Endothelial cell of umbilical vein (primary cell): ENCODE results near the gene TCEANC. TPM values are rescaled to one million over a fixed set of nuclear protein-coding genes. Genes with fewer than 3 reads are reported as not detected.

ENCODE experiments used
- BruUV-seq: library from RNA; stranded (reverse); fragments of 400-500 nt; replicated peaks from 2 replicates; lab custom pipeline; 2021; lab: Mats Ljungman, UMichigan
- CTCF ChIA-PET: fragments of 300-600, 350-600 bp; sonication (Branson Sonifier 250); formaldehyde crosslinking; loops from one replicate; lab custom pipeline; 2021; ENCODE audit warnings: antibody characterized with exemption, inconsistent platforms; lab: Charles Lee
- POLR2A ChIA-PET: fragments of 300-600, 350-600 bp; sonication (Branson Sonifier 250); formaldehyde crosslinking; loops from one replicate; lab custom pipeline; 2021; ENCODE audit warnings: antibody characterized with exemption, inconsistent platforms; lab: Charles Lee
- DNase-seq: peaks from one replicate; pipeline ENCODE4 v3.0.0-alpha.2; 2011; ENCODE audit warnings: low read depth, low spot score
- FAIRE-seq: peaks from 2 replicates; lab custom pipeline; 2011; peaks lifted over from hg19 to GRCh38; lab: Jason Lieb, UNC
- H2AFZ ChIP-seq: 2 replicates; pipeline ENCODE4 v1.6.0; 2012; ENCODE audit warnings: low read depth, low read length, control low read depth, inconsistent platforms
- H3K27ac ChIP-seq: 2 replicates; pipeline ENCODE4 v1.5.1; 2011; ENCODE audit warnings: low read depth, mild to moderate bottlenecking, control low read depth, low read length, moderate library complexity; ENCODE audit not compliant: insufficient read depth
- H3K27me3 ChIP-seq, 2 experiments: 2 replicates each; pipeline versions ENCODE4 v1.6.0 to v1.6.1; 2011; ENCODE audit warnings: low read length in 2 of 2, mixed read lengths in 1 of 2; ENCODE audit not compliant: control insufficient read depth in 2 of 2, insufficient read depth in 2 of 2
- H3K36me3 ChIP-seq, 2 experiments: 2 replicates in 1 of 2; 3 replicates in 1 of 2; pipeline ENCODE4 v1.5.1; 2011; ENCODE audit warnings: low read length in 2 of 2, mild to moderate bottlenecking in 1 of 2, moderate library complexity in 1 of 2; ENCODE audit not compliant: control insufficient read depth in 2 of 2, insufficient read depth in 2 of 2; ENCODE audit errors: extremely low read depth in 1 of 2
- H3K4me1 ChIP-seq: 3 replicates; pipeline ENCODE4 v1.5.1; 2011; ENCODE audit warnings: mild to moderate bottlenecking, low read length; ENCODE audit not compliant: control insufficient read depth, insufficient read depth; ENCODE audit errors: extremely low read depth
- H3K4me2 ChIP-seq: 2 replicates; pipeline ENCODE4 v1.6.1; 2011; ENCODE audit warnings: low read length, control low read depth, mixed read lengths; ENCODE audit not compliant: insufficient read depth
- H3K4me3 ChIP-seq, 3 experiments: fragments of 200-600 bp in 1 of 3; sonication (generic), shearing (Covaris generic) in 1 of 3; replicated peaks in 1 of 3; 2 replicates each; pipeline ENCODE4 v1.5.1; 2011 to 2016; ENCODE audit warnings: control low read depth in 3 of 3, low read length in 3 of 3, mild to moderate bottlenecking in 2 of 3, inconsistent platforms in 1 of 3, low read depth in 1 of 3, moderate library complexity in 1 of 3; ENCODE audit not compliant: insufficient read depth in 1 of 3
- H3K79me2 ChIP-seq: 2 replicates; pipeline ENCODE4 v1.6.0; 2012; ENCODE audit warnings: low read length, inconsistent platforms; ENCODE audit not compliant: control insufficient read depth, insufficient read depth
- H3K9ac ChIP-seq: replicated peaks from 2 replicates; pipeline ENCODE3; 2011; ENCODE audit warnings: low read length, control low read depth; ENCODE audit not compliant: insufficient read depth; ENCODE audit errors: extremely low read depth
- H3K9me1 ChIP-seq: replicated peaks from 3 replicates; pipeline ENCODE4 v1.6.0; 2011; ENCODE audit warnings: mild to moderate bottlenecking, low read length; ENCODE audit not compliant: control insufficient read depth, insufficient read depth; ENCODE audit errors: extremely low read depth
- H3K9me3 ChIP-seq: replicated peaks from 2 replicates; pipeline ENCODE4 v1.5.1; 2012; ENCODE audit warnings: low read length, inconsistent platforms; ENCODE audit not compliant: control insufficient read depth, insufficient read depth
- H4K20me1 ChIP-seq: replicated peaks from 2 replicates; pipeline ENCODE3; 2011; ENCODE audit warnings: mild to moderate bottlenecking, low read length; ENCODE audit not compliant: control insufficient read depth, insufficient read depth; ENCODE audit errors: extremely low read depth
- EZH2 ChIP-seq: IDR thresholded peaks from 2 replicates; pipeline ENCODE4 v1.6.1; 2012; ENCODE audit warnings: borderline replicate concordance, low read depth, mild to moderate bottlenecking, moderate library complexity, low read length, inconsistent platforms; ENCODE audit not compliant: severe bottlenecking
- FOS ChIP-seq: IDR thresholded peaks from 2 replicates; pipeline ENCODE4 v1.6.1; 2011; ENCODE audit warnings: mild to moderate bottlenecking, low read length, moderate library complexity, borderline replicate concordance; ENCODE audit not compliant: insufficient read depth
- GATA2 ChIP-seq: IDR thresholded peaks from 2 replicates; pipeline ENCODE4 v1.7.0; 2011; ENCODE audit warnings: low read depth, mild to moderate bottlenecking, moderate library complexity, mixed read lengths, low read length; ENCODE audit not compliant: insufficient read length, insufficient read depth
- JUN ChIP-seq: IDR thresholded peaks from 2 replicates; pipeline ENCODE4 v1.6.1; 2011; ENCODE audit warnings: borderline replicate concordance, low read depth; ENCODE audit not compliant: insufficient read length, insufficient read depth
- MYC ChIP-seq: IDR thresholded peaks from one replicate; pipeline ENCODE4 v1.6.1; 2011; ENCODE audit warnings: mild to moderate bottlenecking, low read depth, low read length
- POLR2A ChIP-seq: IDR thresholded peaks from 2 replicates; pipeline ENCODE4 v1.6.1; 2012; ENCODE audit warnings: low read depth, mild to moderate bottlenecking, control low read depth, low read length
- POLR2AphosphoS5 ChIP-seq: IDR thresholded peaks from 2 replicates; pipeline ENCODE4 v1.6.1; 2012; ENCODE audit warnings: low read depth, mild to moderate bottlenecking, control low read depth, low read length, moderate library complexity; ENCODE audit not compliant: insufficient read depth
- dilution Hi-C: fragments of 300-500 bp; cut with MboI; formaldehyde crosslinking; loops from one replicate; pipeline ENCODE4 v1.15.0; 2019; ENCODE audit warnings: low sequenced_read_pairs; ENCODE audit not compliant: extremely low pct_ligation_motif_present
- intact Hi-C: fragments of 100-400 bp; cut with micrococcal nuclease; formaldehyde crosslinking; loops from one replicate; pipeline ENCODE4 v1.10.0; 2022
- polyA plus RNA-seq, 4 experiments: library from polyadenylated mRNA; depleted of rRNA in 3 of 4; stranded (reverse) in 3 of 4; unstranded in 1 of 4; fragments of >200 nt; gene quantifications; 2 replicates each; pipeline versions ENCODE4 v1.2.1 to v1.2.3, GENCODE V29; 2011 to 2012; ENCODE audit warnings: missing spikeins in 1 of 4
- total RNA-seq: library from RNA; stranded (reverse); gene quantifications from 2 replicates; pipeline ENCODE4 v1.2.3, GENCODE V29; 2021
- TF ChIP-seq, protein P1 (sequence below), 2 donors: IDR thresholded peaks; 1 replicate in 1 of 2; 2 replicates in 1 of 2; pipeline ENCODE4 v1.5.1; 2011; ENCODE audit warnings: low read length in 2 of 2, mild to moderate bottlenecking in 2 of 2, moderate library complexity in 2 of 2, control low read depth in 1 of 2, inconsistent platforms in 1 of 2, low read depth in 1 of 2; ENCODE audit not compliant: insufficient read depth in 1 of 2; ENCODE audit errors: extremely low read depth in 1 of 2
- TF ChIP-seq, protein P2 (sequence below): IDR thresholded peaks from 2 replicates; pipeline ENCODE4 v1.6.1; 2011; ENCODE audit not compliant: insufficient read depth, insufficient read length

TCEANC gene
- total and polyA plus RNA-seq, 2 donors (not counting 3 experiments of a cell fraction or from before 2014, with no cell fraction given), result 0.32 to 0.75 TPM

DNA sequence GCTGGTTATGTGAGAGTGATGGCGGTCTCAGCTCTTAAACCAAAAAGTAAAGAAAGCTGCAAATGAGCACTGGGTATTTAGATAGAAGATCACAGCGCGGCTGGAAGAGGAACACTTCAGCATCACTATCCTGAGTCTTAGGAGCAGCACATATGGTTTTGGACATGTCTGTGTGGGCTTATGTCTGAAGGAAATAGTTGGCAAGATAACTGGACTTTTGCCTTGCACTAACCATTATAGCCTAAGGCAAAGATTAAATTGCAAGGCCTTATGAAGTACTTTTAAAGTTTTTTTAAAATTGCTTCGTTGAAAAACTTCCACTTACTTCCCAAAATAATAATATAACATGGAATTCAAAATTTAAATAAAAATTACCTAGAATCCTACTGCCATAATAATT is 31.4 kb downstream of the TCEANC start:
- Histone ChIP-seq H3K9ac (no peak overlapping the region), H3K79me2 (peaks cover under 1% of the 10 kb centered on the region), H2AFZ (no peak overlapping the region), H3K4me1 (peaks cover 4% of the 10 kb centered on the region), H3K27ac (no peak overlapping the region), H3K27me3 (no peaks in the 10 kb centered on the region), H3K4me3 (no peak overlapping the region), H3K36me3 (no peaks in the 10 kb centered on the region), H3K9me3 (no peaks in the 10 kb centered on the region), H4K20me1 (no peaks in the 10 kb centered on the region), H3K4me2 (no peak overlapping the region), H3K9me1 (no peaks in the 10 kb centered on the region)
- BruUV-seq, result no TSS peak
- TF ChIP-seq POLR2A, result no peak
- TF ChIP-seq, protein P1, sequence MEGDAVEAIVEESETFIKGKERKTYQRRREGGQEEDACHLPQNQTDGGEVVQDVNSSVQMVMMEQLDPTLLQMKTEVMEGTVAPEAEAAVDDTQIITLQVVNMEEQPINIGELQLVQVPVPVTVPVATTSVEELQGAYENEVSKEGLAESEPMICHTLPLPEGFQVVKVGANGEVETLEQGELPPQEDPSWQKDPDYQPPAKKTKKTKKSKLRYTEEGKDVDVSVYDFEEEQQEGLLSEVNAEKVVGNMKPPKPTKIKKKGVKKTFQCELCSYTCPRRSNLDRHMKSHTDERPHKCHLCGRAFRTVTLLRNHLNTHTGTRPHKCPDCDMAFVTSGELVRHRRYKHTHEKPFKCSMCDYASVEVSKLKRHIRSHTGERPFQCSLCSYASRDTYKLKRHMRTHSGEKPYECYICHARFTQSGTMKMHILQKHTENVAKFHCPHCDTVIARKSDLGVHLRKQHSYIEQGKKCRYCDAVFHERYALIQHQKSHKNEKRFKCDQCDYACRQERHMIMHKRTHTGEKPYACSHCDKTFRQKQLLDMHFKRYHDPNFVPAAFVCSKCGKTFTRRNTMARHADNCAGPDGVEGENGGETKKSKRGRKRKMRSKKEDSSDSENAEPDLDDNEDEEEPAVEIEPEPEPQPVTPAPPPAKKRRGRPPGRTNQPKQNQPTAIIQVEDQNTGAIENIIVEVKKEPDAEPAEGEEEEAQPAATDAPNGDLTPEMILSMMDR (IDR thresholded peaks at IDR 0.05; ENCODE audit: extremely low read depth in 1 of 2, insufficient read depth in 1 of 2, low read depth in 1 of 2, low read length in 2 of 2), result no peak
- no peak for TF ChIP-seq JUN
- TF ChIP-seq, protein P2, sequence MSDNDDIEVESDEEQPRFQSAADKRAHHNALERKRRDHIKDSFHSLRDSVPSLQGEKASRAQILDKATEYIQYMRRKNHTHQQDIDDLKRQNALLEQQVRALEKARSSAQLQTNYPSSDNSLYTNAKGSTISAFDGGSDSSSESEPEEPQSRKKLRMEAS, result no peak
- no peak for TF ChIP-seq MYC
- no peak for TF ChIP-seq FOS
- TF ChIP-seq EZH2, result no peak
- no peak for TF ChIP-seq POLR2AphosphoS5
- TF ChIP-seq GATA2, result no peak
- POLR2A ChIA-PET, result no interaction called here
- dilution Hi-C loops, result no loop called here
- DNase-seq (no peak), FAIRE-seq (no peak)
- CTCF ChIA-PET, result no interaction called here
- intact Hi-C loops, result no loop called here
